Measurements from ENCODE around the gene DIRAS2. TPM values are rescaled to one million over a fixed set of nuclear protein-coding genes. Genes with fewer than 3 reads are reported as not detected.

DIRAS2 gene
- total and polyA plus RNA-seq, 2 donors (not counting 3 experiments of a cell fraction or from before 2014, with no cell fraction given): not detected

DNA sequence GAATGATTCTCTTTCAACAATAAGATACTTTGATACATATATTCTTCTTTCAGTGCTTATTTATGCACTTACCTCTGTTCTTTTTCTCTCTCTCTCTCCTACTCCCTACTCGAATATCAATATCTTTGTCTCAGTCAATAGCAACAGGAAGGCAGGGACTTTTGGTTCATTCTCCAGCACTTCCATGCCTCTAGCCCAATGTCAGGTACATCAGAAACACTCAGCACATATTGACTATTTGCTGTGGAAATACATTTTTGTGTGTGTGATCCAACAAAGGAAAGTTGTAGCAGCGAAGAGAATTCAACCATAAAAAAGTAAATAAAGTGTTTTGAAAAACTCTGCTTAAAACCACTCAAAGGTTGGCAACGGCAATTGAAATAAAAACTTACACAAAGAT lies 12.6 kb downstream of the DIRAS2 start:
- CTCF ChIA-PET: no interaction called here

More for the DNA sequence above, 12.6 kb downstream of the DIRAS2 start:
- H2AFZ ChIP-seq (ENCODE audit: low read depth, low read length): no peak overlapping the region
- dilution Hi-C loops (cut with MboI; ENCODE audit: extremely low pct_ligation_motif_present, low sequenced_read_pairs) (no loop called here), intact Hi-C loops (cut with micrococcal nuclease) (no loop called here)
- TF ChIP-seq FOS (IDR thresholded peaks at IDR 0.05; ENCODE audit: borderline replicate concordance, insufficient read depth, low read length) (no peak), MYC (IDR thresholded peaks at IDR 0.05; ENCODE audit: low read depth, low read length) (no peak), POLR2A (IDR thresholded peaks at IDR 0.05; ENCODE audit: low read depth, low read length) (no peak), EZH2 (IDR thresholded peaks at IDR 0.05; ENCODE audit: borderline replicate concordance, low read depth, low read length, severe bottlenecking) (no peak), GATA2 (IDR thresholded peaks at IDR 0.05; ENCODE audit: insufficient read depth, insufficient read length, low read depth, low read length) (no peak), JUN (IDR thresholded peaks at IDR 0.05; ENCODE audit: borderline replicate concordance, insufficient read depth, insufficient read length, low read depth) (no peak), POLR2AphosphoS5 (IDR thresholded peaks at IDR 0.05; ENCODE audit: insufficient read depth, low read depth, low read length) (no peak)
- TF ChIP-seq, protein P1, sequence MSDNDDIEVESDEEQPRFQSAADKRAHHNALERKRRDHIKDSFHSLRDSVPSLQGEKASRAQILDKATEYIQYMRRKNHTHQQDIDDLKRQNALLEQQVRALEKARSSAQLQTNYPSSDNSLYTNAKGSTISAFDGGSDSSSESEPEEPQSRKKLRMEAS (IDR thresholded peaks at IDR 0.05; ENCODE audit: insufficient read depth, insufficient read length): no peak
- TF ChIP-seq, protein P2, sequence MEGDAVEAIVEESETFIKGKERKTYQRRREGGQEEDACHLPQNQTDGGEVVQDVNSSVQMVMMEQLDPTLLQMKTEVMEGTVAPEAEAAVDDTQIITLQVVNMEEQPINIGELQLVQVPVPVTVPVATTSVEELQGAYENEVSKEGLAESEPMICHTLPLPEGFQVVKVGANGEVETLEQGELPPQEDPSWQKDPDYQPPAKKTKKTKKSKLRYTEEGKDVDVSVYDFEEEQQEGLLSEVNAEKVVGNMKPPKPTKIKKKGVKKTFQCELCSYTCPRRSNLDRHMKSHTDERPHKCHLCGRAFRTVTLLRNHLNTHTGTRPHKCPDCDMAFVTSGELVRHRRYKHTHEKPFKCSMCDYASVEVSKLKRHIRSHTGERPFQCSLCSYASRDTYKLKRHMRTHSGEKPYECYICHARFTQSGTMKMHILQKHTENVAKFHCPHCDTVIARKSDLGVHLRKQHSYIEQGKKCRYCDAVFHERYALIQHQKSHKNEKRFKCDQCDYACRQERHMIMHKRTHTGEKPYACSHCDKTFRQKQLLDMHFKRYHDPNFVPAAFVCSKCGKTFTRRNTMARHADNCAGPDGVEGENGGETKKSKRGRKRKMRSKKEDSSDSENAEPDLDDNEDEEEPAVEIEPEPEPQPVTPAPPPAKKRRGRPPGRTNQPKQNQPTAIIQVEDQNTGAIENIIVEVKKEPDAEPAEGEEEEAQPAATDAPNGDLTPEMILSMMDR (IDR thresholded peaks at IDR 0.05; ENCODE audit: extremely low read depth in 1 of 2, insufficient read depth in 1 of 2, low read depth in 1 of 2, low read length in 2 of 2): no peak
- H3K9me3 ChIP-seq (replicated peaks; ENCODE audit: control insufficient read depth, insufficient read depth, low read length): no peaks in the 10 kb centered on the region
- BruUV-seq (replicated peaks): no TSS peak
- no peak overlapping the region for H3K27ac ChIP-seq (ENCODE audit: insufficient read depth, low read depth, low read length)
- no peaks in the 10 kb centered on the region for H3K36me3 ChIP-seq (ENCODE audit: control insufficient read depth in 2 of 2, extremely low read depth in 1 of 2, insufficient read depth in 2 of 2, low read length in 2 of 2)
- no peaks in the 10 kb centered on the region for H3K79me2 ChIP-seq (ENCODE audit: control insufficient read depth, insufficient read depth, low read length)
- H3K4me1 ChIP-seq (ENCODE audit: control insufficient read depth, extremely low read depth, insufficient read depth, low read length): no peaks in the 10 kb centered on the region
- FAIRE-seq (no peak), DNase-seq (ENCODE audit: low read depth, low spot score) (no peak)
- POLR2A ChIA-PET: no interaction called here
- no peaks in the 10 kb centered on the region for H3K9me1 ChIP-seq (replicated peaks; ENCODE audit: control insufficient read depth, extremely low read depth, insufficient read depth, low read length)
- H4K20me1 ChIP-seq (replicated peaks; ENCODE audit: control insufficient read depth, extremely low read depth, insufficient read depth, low read length): no peaks in the 10 kb centered on the region
- no peak overlapping the region for H3K4me2 ChIP-seq (ENCODE audit: insufficient read depth, low read length)
- H3K4me3 ChIP-seq (replicated peaks in 1 of 3; ENCODE audit: insufficient read depth in 1 of 3, low read depth in 1 of 3, low read length in 3 of 3): no peak overlapping the region
- no peak overlapping the region for H3K9ac ChIP-seq (replicated peaks; ENCODE audit: extremely low read depth, insufficient read depth, low read length)
- no peaks in the 10 kb centered on the region for H3K27me3 ChIP-seq (ENCODE audit: control insufficient read depth in 2 of 2, insufficient read depth in 2 of 2, low read length in 2 of 2)
